ENCODE results near the gene SLC38A1. TPM values are rescaled to one million over a fixed set of nuclear protein-coding genes. Genes with fewer than 3 reads are reported as not detected.

Gene SLC38A1
- total RNA-seq, 2 donors from 2014 or later: 117 to 118 TPM

- Histone ChIP-seq H3K4me1 (no peaks in the 10 kb centered on the region), H3K27ac (no peak overlapping the region), H3K27me3 (no peaks in the 10 kb centered on the region), H3K36me3 (no peaks in the 10 kb centered on the region), H3K4me3 (no peak overlapping the region), H3K9me3 (no peaks in the 10 kb centered on the region), H3K9ac (ENCODE audit: low read depth in 2 of 2, low read length in 2 of 2) (no peak overlapping the region)
- no peak for TF ChIP-seq CTCF (IDR thresholded peaks at IDR 0.05)
- intact Hi-C loops (cut with DNase I): no loop called here
- DNase-seq: no peak
These were observed 93.9 kb downstream of the SLC38A1 start for GRCh38 chr12:46174919-46175318.

DNA sequence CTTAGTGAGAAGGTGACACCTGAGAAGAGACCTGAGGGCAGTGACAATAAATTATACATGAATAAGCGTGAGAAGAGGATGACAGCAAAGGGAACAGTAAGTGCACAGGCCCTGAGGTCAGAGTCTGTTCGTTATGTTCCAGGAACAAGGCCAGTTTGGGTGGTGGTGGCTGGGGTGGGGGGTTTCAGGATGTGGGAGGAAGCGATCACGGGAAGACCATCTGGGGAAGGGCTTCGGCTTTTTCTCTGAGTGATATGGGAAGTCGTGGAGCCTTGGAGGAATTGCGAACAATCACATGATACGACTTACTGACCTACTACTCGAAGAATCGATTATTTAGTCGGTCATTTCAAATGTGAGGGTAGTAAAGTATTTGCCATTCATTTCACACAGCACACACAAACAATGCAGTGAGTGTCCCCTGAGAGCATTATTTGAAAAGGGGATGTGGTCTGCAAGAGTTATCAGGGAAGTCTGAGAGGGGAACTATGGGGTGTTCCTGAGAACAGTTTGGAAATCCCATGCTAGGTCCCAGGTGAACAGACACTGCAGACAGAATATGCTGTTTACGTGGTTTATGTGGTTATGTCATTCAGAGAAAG is 94.7 kb downstream of the SLC38A1 start:
- no peak for DNase-seq
- H3K9me3 ChIP-seq: no peaks in the 10 kb centered on the region
- intact Hi-C loops (cut with DNase I): no loop called here

DNA sequence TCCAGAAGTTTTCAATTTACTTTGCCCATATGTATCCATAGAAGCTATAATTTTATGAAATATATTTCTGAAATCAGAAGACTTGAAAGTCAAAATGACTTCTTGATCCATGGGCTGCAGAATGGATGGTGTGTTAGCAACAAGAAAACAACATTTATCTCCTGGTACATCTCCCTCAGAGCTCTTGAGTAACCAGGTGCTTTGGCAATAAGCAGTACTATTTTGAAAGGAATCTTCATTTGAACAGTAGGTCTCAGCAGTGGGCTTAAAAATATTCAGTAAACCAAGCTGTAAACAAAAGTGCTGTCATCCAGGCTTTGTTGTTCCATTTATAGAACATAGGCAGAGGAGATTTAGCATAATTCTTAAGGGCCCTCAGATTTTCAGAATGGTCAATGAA is 100.4 kb downstream of the SLC38A1 start:
- Histone ChIP-seq H3K27me3 (no peaks in the 10 kb centered on the region), H3K9ac (ENCODE audit: low read depth in 2 of 2, low read length in 2 of 2) (no peak overlapping the region), H3K4me1 (no peaks in the 10 kb centered on the region), H3K36me3 (no peaks in the 10 kb centered on the region), H3K27ac (no peak overlapping the region), H3K4me3 (no peak overlapping the region), H3K9me3 (no peaks in the 10 kb centered on the region)
- intact Hi-C loops (cut with DNase I): no loop called here
- TF ChIP-seq CTCF (IDR thresholded peaks at IDR 0.05): no peak
- no peak for DNase-seq

More for the DNA sequence above, 94.7 kb downstream of the SLC38A1 start:
- Histone ChIP-seq H3K9ac (ENCODE audit: low read depth in 2 of 2, low read length in 2 of 2) (no peak overlapping the region), H3K27me3 (no peaks in the 10 kb centered on the region), H3K4me1 (no peaks in the 10 kb centered on the region), H3K36me3 (no peaks in the 10 kb centered on the region), H3K4me3 (no peak overlapping the region), H3K27ac (no peak overlapping the region)
- no peak for TF ChIP-seq CTCF (IDR thresholded peaks at IDR 0.05)

DNA sequence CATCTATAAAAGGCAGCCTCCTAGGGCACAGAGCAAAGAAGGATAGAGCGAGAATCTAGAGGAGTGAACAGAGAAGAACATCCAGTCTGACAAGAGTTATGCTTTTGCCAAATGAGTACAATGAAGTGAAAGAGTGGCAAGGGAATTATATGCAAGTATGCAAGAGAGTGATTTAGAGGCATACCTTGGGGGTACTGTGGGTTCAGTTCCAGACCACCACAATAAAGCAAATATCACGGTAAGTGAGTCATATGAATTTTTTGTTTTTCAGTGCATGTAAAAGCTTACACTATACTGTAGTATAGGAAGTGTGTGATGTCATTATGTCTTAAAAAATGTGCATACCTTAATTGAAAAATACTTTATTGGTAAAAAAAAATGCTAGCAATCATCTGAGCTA is 101.4 kb downstream of the SLC38A1 start:
- intact Hi-C loops (cut with DNase I): no loop called here
- no peak for TF ChIP-seq CTCF (IDR thresholded peaks at IDR 0.05)
- Histone ChIP-seq H3K4me3 (no peak overlapping the region), H3K27me3 (no peaks in the 10 kb centered on the region), H3K36me3 (no peaks in the 10 kb centered on the region), H3K9ac (ENCODE audit: low read depth in 2 of 2, low read length in 2 of 2) (no peak overlapping the region), H3K4me1 (no peaks in the 10 kb centered on the region), H3K9me3 (no peaks in the 10 kb centered on the region), H3K27ac (no peak overlapping the region)
- DNase-seq: no peak

DNA sequence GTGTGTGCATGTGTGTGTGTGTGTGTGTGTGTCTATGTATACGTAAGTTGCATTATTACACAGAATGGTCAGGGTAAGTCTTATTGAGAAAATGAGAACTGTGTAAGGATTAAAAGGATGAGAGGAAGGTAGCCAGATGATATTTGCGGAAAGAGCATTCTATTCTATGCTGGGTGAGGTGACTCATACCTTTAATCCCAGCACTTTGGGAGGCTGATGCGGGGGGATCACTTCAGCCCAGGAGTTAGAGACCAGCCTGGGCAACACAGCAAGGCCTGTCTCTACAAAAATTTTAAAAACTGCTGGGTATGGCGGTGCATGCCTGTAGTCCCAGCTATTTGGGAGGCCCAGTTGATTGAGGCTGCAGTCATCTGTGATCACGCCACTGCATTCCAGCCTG is 103.7 kb downstream of the SLC38A1 start:
- no peak for TF ChIP-seq CTCF (IDR thresholded peaks at IDR 0.05)
- H3K36me3 ChIP-seq: no peaks in the 10 kb centered on the region
- no peaks in the 10 kb centered on the region for H3K27me3 ChIP-seq
- H3K4me3 ChIP-seq: no peak overlapping the region
- H3K9me3 ChIP-seq: no peaks in the 10 kb centered on the region
- H3K9ac ChIP-seq (ENCODE audit: low read depth in 2 of 2, low read length in 2 of 2): no peak overlapping the region
- H3K4me1 ChIP-seq: no peaks in the 10 kb centered on the region
- intact Hi-C loops (cut with DNase I): no loop called here
- no peak for DNase-seq
- H3K27ac ChIP-seq: no peak overlapping the region

Measured in colonic mucosa (tissue), 4 donors.